Neural cell (in vitro differentiated cells): ENCODE results near the gene STAU1. TPM values are rescaled to one million over a fixed set of nuclear protein-coding genes. Genes with fewer than 3 reads are reported as not detected.
"Not testable (repeated sequence)": the region's sequence is repeated elsewhere in the genome, so short reads cannot be mapped to it uniquely, and the experiment has no call there.

Source experiments
- H2AFZ ChIP-seq: fragments of 200-600, 300-800 bp; sonication (generic), shearing (Covaris generic); 2 replicates; pipeline ENCODE4 v1.6.0; 2014; ENCODE audit warnings: low read depth, mild to moderate bottlenecking, antibody characterized with exemption, low read length, moderate library complexity
- H3F3A ChIP-seq: fragments of 200-600 bp; shearing (Covaris generic); 2 replicates; pipeline ENCODE4 v1.6.1; 2016; ENCODE audit warnings: mild to moderate bottlenecking, moderate library complexity, mixed read lengths, antibody characterized with exemption, low read length; ENCODE audit not compliant: insufficient read depth, poor library complexity, severe bottlenecking
- H3K27ac ChIP-seq: fragments of 200-600, 300-800 bp; sonication (generic), shearing (Covaris generic); 2 replicates; pipeline ENCODE4 v1.5.1; 2014; ENCODE audit warnings: mild to moderate bottlenecking, low read length, moderate library complexity
- H3K27me3 ChIP-seq: fragments of 300-800, 200-600 bp; sonication (generic), shearing (Covaris generic); 2 replicates; pipeline ENCODE4 v1.6.0; 2014; ENCODE audit warnings: mild to moderate bottlenecking, low read depth, low read length, moderate library complexity; ENCODE audit not compliant: insufficient read depth
- H3K36me3 ChIP-seq: fragments of 300-800, 200-600 bp; sonication (generic), shearing (Covaris generic); 2 replicates; pipeline ENCODE4 v1.5.1; 2014; ENCODE audit warnings: mild to moderate bottlenecking, antibody characterized with exemption, low read length, moderate library complexity; ENCODE audit not compliant: insufficient read depth
- H3K4me2 ChIP-seq: fragments of 300-800, 200-600 bp; sonication (generic), shearing (Covaris generic); 2 replicates; pipeline ENCODE4 v1.6.0; 2014; ENCODE audit warnings: mild to moderate bottlenecking, low read length
- H3K4me3 ChIP-seq: fragments of 300-800, 200-600 bp; sonication (generic), shearing (Covaris generic); 2 replicates; pipeline ENCODE4 v1.5.1; 2014; ENCODE audit warnings: mild to moderate bottlenecking, low read length, moderate library complexity
- H3K79me2 ChIP-seq: fragments of 200-600 bp; shearing (Covaris generic); replicated peaks from 2 replicates; pipeline ENCODE4 v1.6.0; 2014; ENCODE audit warnings: mild to moderate bottlenecking, low read length, moderate library complexity; ENCODE audit not compliant: insufficient read depth
- H3K9ac ChIP-seq: fragments of 300-800, 200-600 bp; sonication (generic), shearing (Covaris generic); 2 replicates; pipeline ENCODE4 v1.6.1; 2016; ENCODE audit warnings: mild to moderate bottlenecking, low read length, mixed read lengths
- H3K9me2 ChIP-seq: fragments of 200-600 bp; shearing (Covaris generic); 2 replicates; pipeline ENCODE4 v1.6.1; 2016; ENCODE audit warnings: mild to moderate bottlenecking, low read length, mixed read lengths; ENCODE audit not compliant: insufficient read depth
- H3K9me3 ChIP-seq: fragments of 200-600, 300-800 bp; sonication (generic), shearing (Covaris generic); 2 replicates; pipeline ENCODE4 v1.6.1; 2016; ENCODE audit warnings: mild to moderate bottlenecking, mixed run types, low read length, moderate library complexity, mixed read lengths
- H4K20me1 ChIP-seq: fragments of 200-600 bp; shearing (Covaris generic); 2 replicates; pipeline ENCODE4 v1.6.1; 2016; ENCODE audit warnings: mild to moderate bottlenecking, mixed run types; ENCODE audit not compliant: insufficient read depth
- CTCF ChIP-seq: fragments of 450-650 bp; IDR thresholded peaks from 2 replicates; pipeline ENCODE4 v1.5.1; 2014; ENCODE audit warnings: antibody characterized with exemption, mild to moderate bottlenecking, moderate library complexity; ENCODE audit not compliant: poor library complexity, severe bottlenecking
- EP300 ChIP-seq: fragments of 450-650 bp; conservative IDR thresholded peaks from 2 replicates; pipeline ENCODE4 v1.6.1; 2014; ENCODE audit warnings: antibody characterized with exemption, mild to moderate bottlenecking, moderate library complexity; ENCODE audit not compliant: poor library complexity, severe bottlenecking
- EZH2 ChIP-seq: fragments of 200-600, 300-800 bp; shearing (Covaris generic), sonication (generic); IDR thresholded peaks from 2 replicates; pipeline ENCODE4 v1.6.1; 2014; ENCODE audit warnings: antibody characterized with exemption, low read length, borderline replicate concordance, mild to moderate bottlenecking; ENCODE audit not compliant: insufficient read depth, poor library complexity, severe bottlenecking
- MXI1 ChIP-seq: fragments of 450-650 bp; conservative IDR thresholded peaks from 2 replicates; pipeline ENCODE4 v1.6.1; 2014; ENCODE audit warnings: antibody characterized with exemption, mild to moderate bottlenecking; ENCODE audit not compliant: poor library complexity, severe bottlenecking
- POLR2AphosphoS5 ChIP-seq: IDR thresholded peaks from 2 replicates; pipeline ENCODE4 v1.6.1; 2012
- RAD21 ChIP-seq: fragments of 450-650 bp; conservative IDR thresholded peaks from 2 replicates; pipeline ENCODE4 v1.6.1; 2014; ENCODE audit warnings: antibody characterized with exemption, mild to moderate bottlenecking, moderate library complexity
- REST ChIP-seq: IDR thresholded peaks from 2 replicates; pipeline ENCODE4 v1.6.1; 2012; ENCODE audit warnings: borderline replicate concordance
- SMC3 ChIP-seq: fragments of 450-650 bp; conservative IDR thresholded peaks from 2 replicates; pipeline ENCODE4 v1.6.1; 2014; ENCODE audit warnings: antibody characterized with exemption, mild to moderate bottlenecking, moderate library complexity; ENCODE audit not compliant: poor library complexity
- TAF1 ChIP-seq: IDR thresholded peaks from 2 replicates; pipeline ENCODE4 v1.6.1; 2012; ENCODE audit warnings: low read depth
- polyA plus RNA-seq: library from polyadenylated mRNA; depleted of rRNA; stranded (reverse); fragments of >200 nt; gene quantifications from 2 replicates; pipeline ENCODE4 v1.2.3, GENCODE V29; 2014

Gene STAU1
- polyA plus RNA-seq, 1 donor from 2014 or later = 43.1 TPM

GRCh38 chr20:49203011-49203410 is 14.9 kb upstream of the STAU1 start:
- no peaks in the 10 kb centered on the region for H4K20me1 ChIP-seq
- H3K27me3 ChIP-seq = no peaks in the 10 kb centered on the region

GRCh38 chr20:49199729-49200293 is 11.7 kb upstream of the STAU1 start:
- no peaks in the 10 kb centered on the region for H3K36me3 ChIP-seq
- no peaks in the 10 kb centered on the region for H3K79me2 ChIP-seq
- no peaks in the 10 kb centered on the region for H3K9me2 ChIP-seq
- H3K27ac ChIP-seq = no peak overlapping the region
- H2AFZ ChIP-seq = no peak overlapping the region
- H3K4me3 ChIP-seq = no peak overlapping the region
- no peak overlapping the region for H3K4me2 ChIP-seq
- H3K9me3 ChIP-seq = no peaks in the 10 kb centered on the region
- H3K9ac ChIP-seq = no peak overlapping the region
- H4K20me1 ChIP-seq = no peaks in the 10 kb centered on the region
- TF ChIP-seq CTCF (no peak), MXI1 (no peak), EZH2 (no peak), SMC3 (no peak), RAD21 (no peak), TAF1 (no peak), POLR2AphosphoS5 (no peak), REST (no peak), EP300 (no peak)
- no peaks in the 10 kb centered on the region for H3F3A ChIP-seq
- H3K27me3 ChIP-seq = no peaks in the 10 kb centered on the region

More at GRCh38 chr20:49203011-49203410, 14.9 kb upstream of the STAU1 start:
- no peak overlapping the region for H3K9ac ChIP-seq
- no peak overlapping the region for H3K4me3 ChIP-seq
- H3K79me2 ChIP-seq = no peaks in the 10 kb centered on the region
- no peak overlapping the region for H3K27ac ChIP-seq
- H3K9me3 ChIP-seq = no peaks in the 10 kb centered on the region
- H3F3A ChIP-seq = no peaks in the 10 kb centered on the region
- H2AFZ ChIP-seq = no peak overlapping the region
- H3K36me3 ChIP-seq = no peaks in the 10 kb centered on the region
- H3K9me2 ChIP-seq = no peaks in the 10 kb centered on the region
- TF ChIP-seq TAF1 (no peak), EZH2 (no peak), CTCF (no peak), POLR2AphosphoS5 (no peak), SMC3 (no peak)
- no peak overlapping the region for H3K4me2 ChIP-seq

GRCh38 chr20:49192944-49193518 is 4.9 kb upstream of the STAU1 start:
- H3K9ac ChIP-seq, H2AFZ ChIP-seq, H3K9me3 ChIP-seq, H3K9me2 ChIP-seq, H3K4me3 ChIP-seq, H3K27me3 ChIP-seq, H3K79me2 ChIP-seq, H3F3A ChIP-seq, H3K4me2 ChIP-seq, H3K36me3 ChIP-seq, H3K27ac ChIP-seq, H4K20me1 ChIP-seq: not testable (repeated sequence)
